Psoas muscle (tissue), 8 donors: ENCODE measurements around the gene FBXW8. TPM values are rescaled to one million over a fixed set of nuclear protein-coding genes. Genes with fewer than 3 reads are reported as not detected.
A peak's percentile ranks its signal among the peaks of the same experiment; 100 is the strongest.

Experiments used
- ATAC-seq, 4 donors: fragments of 200-7000 bp; cut with Tn5 transposase; one replicate each; pipeline ENCODE4 v1.9.1; 2020; ENCODE audit warnings: moderate library complexity in 3 of 4, mild to moderate bottlenecking in 2 of 4
- DNase-seq, 2 donors: peaks; one replicate each; pipeline ENCODE4 v3.0.0-alpha.2; 2020
- H3K27ac ChIP-seq: fragments of 200-600 bp; one replicate; pipeline ENCODE4 v1.8.0; 2022
- H3K27me3 ChIP-seq, 3 donors: fragments of 200-600 bp in 1 of 3; one replicate each; pipeline versions ENCODE4 v1.6.1 to v1.8.0; 2013 to 2022; ENCODE audit warnings: low read length in 2 of 3, mild to moderate bottlenecking in 2 of 3, moderate library complexity in 1 of 3; ENCODE audit not compliant: insufficient read depth in 3 of 3
- H3K36me3 ChIP-seq, 2 donors: fragments of 200-600 bp in 1 of 2; one replicate each; pipeline versions ENCODE4 v1.6.1 to v1.8.0; 2013 to 2022; ENCODE audit warnings: low read depth in 1 of 2, mild to moderate bottlenecking in 1 of 2, moderate library complexity in 1 of 2; ENCODE audit not compliant: insufficient read depth in 1 of 2
- H3K4me1 ChIP-seq: fragments of 200-600 bp; one replicate; pipeline ENCODE4 v1.8.0; 2022
- H3K4me3 ChIP-seq: fragments of 200-600 bp; one replicate; pipeline ENCODE4 v1.8.0; 2022; ENCODE audit warnings: mild to moderate bottlenecking
- H3K9me3 ChIP-seq: fragments of 200-600 bp; one replicate; pipeline ENCODE4 v1.8.0; 2022
- CTCF ChIP-seq: fragments of 200-600 bp; IDR thresholded peaks from one replicate; pipeline ENCODE4 v1.8.0; 2022; ENCODE audit warnings: antibody characterized with exemption
- WGBS, 3 donors: extraction: QIAGEN DNeasy Blood & Tissue Kit; methylation state at CpG; one replicate each; pipeline versions ENCODE4 v1.1.6 to v1.1.7; 2013; 5-methylcytosine and 5-hydroxymethylcytosine counted together
- intact Hi-C, 2 donors: fragments of 100-400 bp; cut with DNase I; formaldehyde crosslinking; loops; one replicate each; pipeline versions ENCODE4 v1.11.0 to v1.14.2; 2022
- polyA plus RNA-seq, 3 donors: library from polyadenylated mRNA; stranded (reverse); fragments of 200-250 nt; gene quantifications; one replicate each; pipeline ENCODE4 v1.2.3, GENCODE V29; 2013
- total RNA-seq, 4 donors: library from RNA; stranded (reverse); fragmentation: NEBNext Ultra II Directional in 2 of 4; extraction: Animal tissue kit (Norgen Biotek cat#: 25700) in 2 of 4; gene quantifications; one replicate each; pipeline versions ENCODE4 v1.2.1 to v1.2.4, GENCODE V29; 2021 to 2023
- donor health status: healthy with polysubstance abuse.
- donor health status: DM: no; HTN: no; CAD: no; lungs with moderate emphysema.
- donor health status: Bipolar disorder and iron deficiency.
- donor health status: healthy.
- donor health status: DM: yes; HTN: yes; CAD: no.
- donor health status: DM: no; HTN: no; CAD: no.
- donor health status: DM: no; HTN: no; CAD: no.
- donor health status: DM: yes; HTN: yes; CAD: no.

The FBXW8 gene
- total and polyA plus RNA-seq, 7 donors, result 1.1 to 5.7 (median 3.0) TPM

- ATAC-seq, result peak in 3 of 4 donors; percentile 16 to 30 (median 29)
- Histone ChIP-seq H3K36me3 (no peaks in the 10 kb centered on the region), H3K9me3 (no peaks in the 10 kb centered on the region), H3K4me1 (no peaks in the 10 kb centered on the region), H3K4me3 (no peak overlapping the region), H3K27me3 (peaks cover 0 to 6% (median 3%) of the 10 kb centered on the region in 3 donors), H3K27ac (no peak overlapping the region)
- TF ChIP-seq CTCF, result no peak
- intact Hi-C loops, result no loop called here
- no peak for DNase-seq
- 68 to 75% (median 71%) methylated on average over 16 of the region's 16 CpGs for WGBS, 3 donors
Observed at GRCh38 chr12:117063162-117063911, 152.6 kb downstream of the FBXW8 start.

- Histone ChIP-seq H3K4me1 (no peaks in the 10 kb centered on the region), H3K36me3 (no peaks in the 10 kb centered on the region), H3K4me3 (no peak overlapping the region), H3K27me3 (peaks cover 0 to 6% (median 3%) of the 10 kb centered on the region in 3 donors), H3K9me3 (no peaks in the 10 kb centered on the region), H3K27ac (no peak overlapping the region)
- TF ChIP-seq CTCF, result no peak
- 85 to 86% (median 86%) methylated on average over 7 of the region's 7 CpGs for WGBS, 3 donors
- no peak for ATAC-seq
- intact Hi-C loops, result no loop called here
- no peak for DNase-seq
Observed at GRCh38 chr12:117064049-117064448, 153.3 kb downstream of the FBXW8 start.

- DNase-seq (no peak), ATAC-seq (no peak)
- 84 to 88% (median 85%) methylated on average over 2 of the region's 2 CpGs for WGBS, 3 donors
- no peak for TF ChIP-seq CTCF
- Histone ChIP-seq H3K4me3 (no peak overlapping the region), H3K4me1 (no peaks in the 10 kb centered on the region), H3K27ac (no peak overlapping the region), H3K36me3 (no peaks in the 10 kb centered on the region), H3K27me3 (peaks cover 0 to 6% (median 3%) of the 10 kb centered on the region in 3 donors), H3K9me3 (no peaks in the 10 kb centered on the region)
- intact Hi-C loops, result no loop called here
Observed at GRCh38 chr12:117064596-117064995, 153.8 kb downstream of the FBXW8 start.

- intact Hi-C loops, result no loop called here
Observed at GRCh38 chr12:117067016-117067415, 156.3 kb downstream of the FBXW8 start.

More at GRCh38 chr12:117067016-117067415, 156.3 kb downstream of the FBXW8 start:
- DNase-seq (no peak), ATAC-seq (no peak)
- H3K9me3 ChIP-seq, result no peaks in the 10 kb centered on the region
- 65 to 69% (median 67%) methylated on average over 10 of the region's 10 CpGs for WGBS, 3 donors
- TF ChIP-seq CTCF, result no peak
- H3K27ac ChIP-seq, result no peak overlapping the region
- H3K36me3 ChIP-seq, result no peaks in the 10 kb centered on the region
- no peaks in the 10 kb centered on the region for H3K4me1 ChIP-seq
- no peak overlapping the region for H3K4me3 ChIP-seq
- H3K27me3 ChIP-seq, result peaks cover 0 to 3% (median 0%) of the 10 kb centered on the region in 3 donors
